Measurements from ENCODE around the gene KLK2. TPM values are rescaled to one million over a fixed set of nuclear protein-coding genes. Genes with fewer than 3 reads are reported as not detected.

The KLK2 gene
- total RNA-seq, 2 donors from 2014 or later: not detected

DNA sequence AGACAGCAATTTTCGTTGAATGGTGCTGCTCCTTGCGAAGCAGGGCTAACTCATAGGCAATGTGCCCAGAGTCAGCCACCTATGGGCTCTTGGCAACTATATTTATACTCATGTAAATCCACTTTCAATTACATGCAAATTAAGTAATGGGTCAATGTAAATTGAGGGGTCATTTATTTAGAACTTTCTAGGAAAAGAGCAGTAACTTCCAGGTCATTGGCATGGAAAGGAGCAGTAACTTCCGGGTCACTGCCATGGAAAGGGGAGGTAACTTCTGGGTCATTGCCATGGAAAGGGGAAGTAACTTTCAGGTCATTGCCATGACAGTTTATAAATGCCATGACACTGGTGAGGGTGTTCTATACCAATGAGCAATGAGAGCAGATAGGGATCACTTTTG lies 26.3 kb downstream of the KLK2 start:
- Histone ChIP-seq H3K27me3 (no peaks in the 10 kb centered on the region), H3K27ac (no peak overlapping the region), H3K9ac (ENCODE audit: low read depth in 2 of 2, low read length in 2 of 2) (no peak overlapping the region), H3K9me3 (no peaks in the 10 kb centered on the region), H3K36me3 (no peaks in the 10 kb centered on the region), H3K4me1 (no peaks in the 10 kb centered on the region), H3K4me3 (no peak overlapping the region)
- TF ChIP-seq, protein P1, sequence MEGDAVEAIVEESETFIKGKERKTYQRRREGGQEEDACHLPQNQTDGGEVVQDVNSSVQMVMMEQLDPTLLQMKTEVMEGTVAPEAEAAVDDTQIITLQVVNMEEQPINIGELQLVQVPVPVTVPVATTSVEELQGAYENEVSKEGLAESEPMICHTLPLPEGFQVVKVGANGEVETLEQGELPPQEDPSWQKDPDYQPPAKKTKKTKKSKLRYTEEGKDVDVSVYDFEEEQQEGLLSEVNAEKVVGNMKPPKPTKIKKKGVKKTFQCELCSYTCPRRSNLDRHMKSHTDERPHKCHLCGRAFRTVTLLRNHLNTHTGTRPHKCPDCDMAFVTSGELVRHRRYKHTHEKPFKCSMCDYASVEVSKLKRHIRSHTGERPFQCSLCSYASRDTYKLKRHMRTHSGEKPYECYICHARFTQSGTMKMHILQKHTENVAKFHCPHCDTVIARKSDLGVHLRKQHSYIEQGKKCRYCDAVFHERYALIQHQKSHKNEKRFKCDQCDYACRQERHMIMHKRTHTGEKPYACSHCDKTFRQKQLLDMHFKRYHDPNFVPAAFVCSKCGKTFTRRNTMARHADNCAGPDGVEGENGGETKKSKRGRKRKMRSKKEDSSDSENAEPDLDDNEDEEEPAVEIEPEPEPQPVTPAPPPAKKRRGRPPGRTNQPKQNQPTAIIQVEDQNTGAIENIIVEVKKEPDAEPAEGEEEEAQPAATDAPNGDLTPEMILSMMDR (IDR thresholded peaks at IDR 0.05): no peak
- DNase-seq: no peak
- intact Hi-C loops (cut with DNase I): no loop called here

DNA sequence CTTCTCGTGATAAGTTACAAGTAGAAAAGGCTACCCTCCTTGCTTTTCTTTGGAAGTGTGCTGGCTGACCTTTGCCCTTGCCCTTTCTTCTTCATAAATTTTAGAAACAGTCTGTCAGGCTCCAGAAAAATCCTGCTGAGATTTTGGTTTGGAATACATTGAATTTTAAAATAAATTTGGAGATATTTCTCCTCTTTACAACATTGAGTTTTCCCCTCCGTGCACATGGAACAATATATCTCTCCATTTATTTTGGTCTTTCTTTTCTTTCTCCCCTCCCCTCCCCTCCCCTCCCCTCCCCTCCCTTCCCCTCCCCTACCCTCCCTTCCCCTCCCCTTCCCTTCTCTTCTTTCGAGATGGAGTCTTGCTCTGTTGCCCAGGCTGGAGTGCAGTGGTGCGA lies 29.4 kb downstream of the KLK2 start:
- intact Hi-C loops (cut with DNase I): no loop called here
- Histone ChIP-seq H3K36me3 (no peaks in the 10 kb centered on the region), H3K9ac (ENCODE audit: low read depth in 2 of 2, low read length in 2 of 2) (no peak overlapping the region), H3K27me3 (no peaks in the 10 kb centered on the region), H3K4me3 (no peak overlapping the region), H3K27ac (no peak overlapping the region), H3K9me3 (no peaks in the 10 kb centered on the region), H3K4me1 (no peaks in the 10 kb centered on the region)
- TF ChIP-seq, protein P1 (IDR thresholded peaks at IDR 0.05): no peak
- no peak for DNase-seq

DNA sequence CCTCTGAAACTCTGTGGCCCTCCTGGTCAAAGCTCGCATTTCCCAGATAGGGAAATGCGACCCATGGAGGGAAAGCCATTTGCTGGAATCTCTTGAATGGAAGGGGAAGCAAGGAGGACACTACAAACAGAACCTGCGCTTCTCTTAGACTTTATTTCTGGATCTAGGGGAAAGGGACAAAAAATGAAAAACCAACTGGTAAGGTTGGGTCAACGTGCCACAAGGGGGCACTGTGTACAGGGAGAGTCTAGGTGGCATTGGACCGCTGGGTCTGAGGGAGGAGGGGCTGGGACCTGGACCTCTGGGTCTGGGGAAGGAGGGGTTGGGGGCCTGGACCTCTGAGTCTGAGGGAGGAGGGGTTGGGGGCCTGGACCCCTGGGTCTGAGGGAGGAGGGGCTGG lies 33.0 kb downstream of the KLK2 start:
- no peaks in the 10 kb centered on the region for H3K9me3 ChIP-seq
- TF ChIP-seq, protein P1 (IDR thresholded peaks at IDR 0.05): no peak
- H3K9ac ChIP-seq (ENCODE audit: low read depth in 2 of 2, low read length in 2 of 2): no peak overlapping the region
- no peak overlapping the region for H3K27ac ChIP-seq
- DNase-seq: peak; percentile 32
- H3K36me3 ChIP-seq: no peaks in the 10 kb centered on the region
- no peaks in the 10 kb centered on the region for H3K4me1 ChIP-seq
- intact Hi-C loops (cut with DNase I): no loop called here
- H3K27me3 ChIP-seq: peaks cover 15% of the 10 kb centered on the region
- H3K4me3 ChIP-seq: no peak overlapping the region

DNA sequence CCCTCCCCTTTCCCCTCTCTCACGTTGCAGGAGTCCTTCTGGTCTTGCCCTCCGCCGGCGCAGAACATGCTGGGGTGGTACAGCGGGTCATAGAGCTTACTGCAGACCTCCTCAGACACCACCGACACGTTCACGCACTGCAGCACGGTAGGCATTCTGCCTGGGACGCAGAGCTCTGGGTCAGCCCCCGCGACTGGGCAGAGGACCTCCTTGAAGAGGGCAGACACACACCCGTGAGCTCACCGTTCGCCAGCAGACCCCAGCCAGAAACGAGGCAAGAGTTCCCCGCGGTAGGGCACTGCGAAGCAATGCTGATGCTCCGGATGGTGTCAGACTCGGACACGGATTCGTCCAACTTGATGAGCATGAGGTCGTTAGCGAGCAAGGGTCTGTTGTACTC lies 35.1 kb downstream of the KLK2 start:
- Histone ChIP-seq H3K27me3 (peaks cover 29% of the 10 kb centered on the region), H3K4me3 (no peak overlapping the region)
- DNase-seq: no peak

DNA sequence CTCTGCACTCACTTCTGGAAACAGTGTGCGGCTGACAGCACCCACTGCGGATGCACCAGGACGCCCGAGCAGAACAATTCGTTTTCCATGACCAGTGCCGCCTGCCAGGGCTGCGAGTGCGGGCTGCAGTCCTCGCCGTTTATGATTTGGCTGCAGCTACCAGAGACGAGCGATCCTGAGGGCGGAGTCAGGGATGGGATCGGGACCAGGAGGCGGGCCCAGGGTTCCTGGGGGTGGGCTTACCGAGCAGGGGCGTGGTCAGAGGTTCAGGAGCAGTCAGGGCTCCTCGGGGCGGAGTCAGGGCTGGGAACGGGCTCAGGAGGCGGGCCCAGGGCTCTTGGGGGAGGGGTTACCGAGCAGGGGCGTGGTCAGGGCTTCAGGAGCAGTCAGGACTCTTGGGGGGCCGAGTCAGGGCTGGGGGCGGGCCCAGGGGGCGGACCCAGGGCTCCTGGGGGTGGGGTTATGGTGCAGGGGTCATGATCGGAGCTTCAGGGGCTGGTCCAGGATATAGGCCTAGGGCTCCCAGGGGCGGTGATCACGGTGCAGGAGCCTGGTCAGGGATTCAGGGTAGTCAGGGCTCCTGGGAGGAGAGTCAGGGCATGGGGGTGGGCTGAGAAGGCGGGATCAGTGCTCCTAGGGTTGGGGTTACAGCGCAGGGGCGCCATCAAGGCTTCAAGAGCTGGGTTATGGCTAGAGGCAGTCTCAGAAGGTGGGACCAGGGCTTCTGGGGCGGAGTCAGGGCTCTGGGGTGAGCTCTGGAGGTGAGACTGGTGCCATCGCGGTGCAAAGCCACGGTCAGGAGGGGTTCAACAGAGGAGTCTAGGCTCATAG lies 36.2 kb downstream of the KLK2 start:
- Histone ChIP-seq H3K4me3 (no peak overlapping the region), H3K9me3 (no peaks in the 10 kb centered on the region), H3K9ac (ENCODE audit: low read depth in 2 of 2, low read length in 2 of 2) (no peak overlapping the region), H3K27ac (no peak overlapping the region), H3K27me3 (peaks cover 29% of the 10 kb centered on the region), H3K4me1 (no peaks in the 10 kb centered on the region), H3K36me3 (no peaks in the 10 kb centered on the region)
- peak; percentile 90 for DNase-seq
- intact Hi-C loops (cut with DNase I): no loop called here
- TF ChIP-seq, protein P1 (IDR thresholded peaks at IDR 0.05): no peak

More for the DNA sequence above, 35.1 kb downstream of the KLK2 start:
- Histone ChIP-seq H3K4me1 (no peaks in the 10 kb centered on the region), H3K9ac (ENCODE audit: low read depth in 2 of 2, low read length in 2 of 2) (no peak overlapping the region), H3K9me3 (no peaks in the 10 kb centered on the region), H3K27ac (no peak overlapping the region), H3K36me3 (no peaks in the 10 kb centered on the region)
- intact Hi-C loops (cut with DNase I): no loop called here
- TF ChIP-seq, protein P1 (IDR thresholded peaks at IDR 0.05): no peak
